ENCODE data around the gene MYRF.

Gene MYRF

DNA sequence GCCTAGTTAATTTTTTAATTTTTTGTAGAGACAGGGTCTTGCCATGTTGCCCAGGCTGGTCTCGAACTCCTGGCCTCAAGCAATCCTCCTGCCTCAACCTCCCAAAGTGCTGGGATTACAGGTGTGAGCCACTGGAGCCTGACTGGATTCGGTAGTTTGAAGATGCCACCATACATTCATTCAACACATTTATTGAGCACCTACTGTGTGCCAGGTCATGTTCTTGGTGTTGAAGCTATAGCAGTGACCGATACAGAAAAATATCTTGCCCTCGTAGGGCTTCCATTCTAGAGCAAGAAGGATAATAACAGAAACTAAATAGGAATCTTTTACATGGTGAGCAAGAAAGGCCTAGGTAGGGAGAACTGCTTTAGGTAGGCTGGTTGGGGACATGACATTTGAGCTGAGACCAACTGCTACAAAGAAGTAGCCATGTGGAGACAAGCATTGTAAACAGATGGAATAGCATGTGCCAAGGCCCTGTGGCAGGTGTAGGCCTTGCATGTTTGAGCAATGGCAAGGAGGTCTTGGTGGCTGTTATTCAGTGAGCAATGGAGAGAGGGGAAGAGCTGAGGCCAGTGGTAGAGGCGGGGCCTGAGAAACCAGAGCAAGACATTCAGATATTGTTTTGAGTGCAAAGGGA is 1.7 kb upstream of the MYRF start:
- Histone ChIP-seq H3K9me3 (ENCODE audit: control extremely low read depth in 1 of 5, control insufficient read depth in 4 of 5, insufficient read depth in 2 of 5, low read depth in 1 of 5, low read length in 4 of 5) (no peaks in the 10 kb centered on the region), H3K36me3 (ENCODE audit: control insufficient read depth in 4 of 4, insufficient read depth in 4 of 4, low read length in 3 of 4) (no peaks in the 10 kb centered on the region), H3K4me3 (ENCODE audit: control insufficient read depth in 1 of 7, extremely low read depth in 1 of 7, insufficient read depth in 4 of 7, low read depth in 2 of 7, low read length in 6 of 7) (no peak overlapping the region), H3K4me1 (ENCODE audit: control extremely low read depth in 1 of 4, control insufficient read depth in 4 of 4, insufficient read depth in 4 of 4, low read length in 3 of 4) (peaks cover 0 to 13% (median 8%) of the 10 kb centered on the region in 4 experiments), H3K27me3 (replicated peaks in 2 of 5; ENCODE audit: control insufficient read depth in 4 of 5, insufficient read depth in 5 of 5, low read length in 4 of 5) (peaks cover 0 to 27% (median 6%) of the 10 kb centered on the region in 5 experiments), H3K27ac (ENCODE audit: insufficient read depth in 1 of 2, low read depth in 1 of 2, low read length in 2 of 2, poor library complexity in 1 of 2, severe bottlenecking in 2 of 2) (no peak overlapping the region)
- no peak for DNase-seq
- POLR2A ChIA-PET = no interaction called here
- WGBS (ENCODE audit: insufficient coverage) = 100% methylated on average over 2 of the region's 5 CpGs
- CTCF ChIA-PET = interaction anchor here (1.0 to 3.7 kb wide), 9 partner anchors 11 to 360 kb away, joined by 3 to 23 read pairs (median 4); partner anchors contain the start of genes FEN1 and TMEM258

DNA sequence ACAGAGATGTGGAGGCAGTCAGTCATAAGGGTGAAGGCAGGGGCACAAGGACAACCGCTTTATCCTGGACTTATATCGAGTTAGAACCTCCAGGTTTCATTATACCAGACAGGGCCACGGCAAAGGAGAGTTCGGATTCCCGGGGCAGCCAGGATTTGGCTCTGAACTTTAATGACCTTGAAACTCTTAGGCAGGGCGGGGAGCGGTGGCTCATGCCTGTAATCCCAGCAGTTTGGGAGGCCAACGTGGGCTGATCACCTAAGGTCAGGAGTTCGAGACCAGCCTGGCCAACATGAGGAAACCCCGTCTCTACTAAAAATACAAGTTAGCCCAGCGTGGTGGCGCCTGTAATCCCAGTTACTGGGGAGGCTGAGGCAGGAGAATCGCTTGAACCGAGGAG is 1.1 kb upstream of the MYRF start:
- no peaks in the 10 kb centered on the region for H3K36me3 ChIP-seq (ENCODE audit: control insufficient read depth in 4 of 4, insufficient read depth in 4 of 4, low read length in 3 of 4)
- no peak for DNase-seq
- H3K4me1 ChIP-seq (ENCODE audit: control extremely low read depth in 1 of 4, control insufficient read depth in 4 of 4, insufficient read depth in 4 of 4, low read length in 3 of 4) = peaks cover 0 to 19% (median 12%) of the 10 kb centered on the region in 4 experiments
- POLR2A ChIA-PET = no interaction called here
- H3K27ac ChIP-seq (ENCODE audit: insufficient read depth in 1 of 2, low read depth in 1 of 2, low read length in 2 of 2, poor library complexity in 1 of 2, severe bottlenecking in 2 of 2) = no peak overlapping the region
- CTCF ChIA-PET = interaction anchor here (1.0 to 3.7 kb wide), 4 partner anchors 12 to 85 kb away, joined by 3 to 23 read pairs (median 4); no protein-coding TSS in a partner anchor
- H3K4me3 ChIP-seq (ENCODE audit: control insufficient read depth in 1 of 7, extremely low read depth in 1 of 7, insufficient read depth in 4 of 7, low read depth in 2 of 7, low read length in 6 of 7) = no peak overlapping the region
- no peaks in the 10 kb centered on the region for H3K9me3 ChIP-seq (ENCODE audit: control extremely low read depth in 1 of 5, control insufficient read depth in 4 of 5, insufficient read depth in 2 of 5, low read depth in 1 of 5, low read length in 4 of 5)
- peaks cover 0 to 27% (median 6%) of the 10 kb centered on the region in 5 experiments for H3K27me3 ChIP-seq (replicated peaks in 2 of 5; ENCODE audit: control insufficient read depth in 4 of 5, insufficient read depth in 5 of 5, low read length in 4 of 5)
- 93% methylated on average over 14 of the region's 14 CpGs for WGBS (ENCODE audit: insufficient coverage)

GRCh38 chr11:61752925-61753521 is 587 bp downstream of the MYRF start:
- peaks cover 0 to 27% (median 6%) of the 10 kb centered on the region in 5 experiments for H3K27me3 ChIP-seq (replicated peaks in 2 of 5; ENCODE audit: control insufficient read depth in 4 of 5, insufficient read depth in 5 of 5, low read length in 4 of 5)
- H3K27ac ChIP-seq (ENCODE audit: insufficient read depth in 1 of 2, low read depth in 1 of 2, low read length in 2 of 2, poor library complexity in 1 of 2, severe bottlenecking in 2 of 2) = no peak overlapping the region
- 59% methylated on average over 14 of the region's 17 CpGs for WGBS (ENCODE audit: insufficient coverage)
- H3K9me3 ChIP-seq (ENCODE audit: control extremely low read depth in 1 of 5, control insufficient read depth in 4 of 5, insufficient read depth in 2 of 5, low read depth in 1 of 5, low read length in 4 of 5) = no peaks in the 10 kb centered on the region
- H3K4me1 ChIP-seq (ENCODE audit: control extremely low read depth in 1 of 4, control insufficient read depth in 4 of 4, insufficient read depth in 4 of 4, low read length in 3 of 4) = peaks cover 0 to 27% (median 16%) of the 10 kb centered on the region in 4 experiments
- peak overlapping the region in 6 of 7 experiments; percentile 19 to 69 (median 26) for H3K4me3 ChIP-seq (ENCODE audit: control insufficient read depth in 1 of 7, extremely low read depth in 1 of 7, insufficient read depth in 4 of 7, low read depth in 2 of 7, low read length in 6 of 7)
- no peaks in the 10 kb centered on the region for H3K36me3 ChIP-seq (ENCODE audit: control insufficient read depth in 4 of 4, insufficient read depth in 4 of 4, low read length in 3 of 4)
- DNase-seq = no peak
- POLR2A ChIA-PET = no interaction called here
- CTCF ChIA-PET = interaction anchor here (0.6 to 1.5 kb wide), 8 partner anchors 21 to 1238 kb away, joined by 3 to 4 read pairs (median 3); no protein-coding TSS in a partner anchor

DNA sequence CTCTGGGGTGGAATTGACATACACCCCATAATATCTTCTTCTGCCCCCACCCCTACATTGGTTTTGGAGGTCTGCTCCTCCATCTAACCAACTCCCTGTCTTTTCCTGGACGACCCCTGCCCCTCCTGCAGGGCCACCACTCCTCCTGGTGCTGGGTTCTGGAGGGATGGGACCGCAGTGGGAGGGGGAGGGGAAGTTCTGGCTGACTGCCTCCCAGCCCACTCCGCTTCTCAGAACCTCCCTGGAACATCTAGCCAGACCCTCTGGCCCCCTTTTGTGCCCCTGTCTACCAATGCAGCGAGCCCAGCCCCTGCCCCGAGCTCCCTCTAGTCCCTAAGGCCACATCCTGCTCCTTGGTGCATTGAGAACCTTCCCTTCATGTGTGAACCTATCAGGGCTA is 1.2 kb downstream of the MYRF start:
- POLR2A ChIA-PET = no interaction called here
- Histone ChIP-seq H3K9me3 (ENCODE audit: control extremely low read depth in 1 of 5, control insufficient read depth in 4 of 5, insufficient read depth in 2 of 5, low read depth in 1 of 5, low read length in 4 of 5) (no peaks in the 10 kb centered on the region), H3K27ac (ENCODE audit: insufficient read depth in 1 of 2, low read depth in 1 of 2, low read length in 2 of 2, poor library complexity in 1 of 2, severe bottlenecking in 2 of 2) (no peak overlapping the region), H3K36me3 (ENCODE audit: control insufficient read depth in 4 of 4, insufficient read depth in 4 of 4, low read length in 3 of 4) (no peaks in the 10 kb centered on the region), H3K27me3 (replicated peaks in 2 of 5; ENCODE audit: control insufficient read depth in 4 of 5, insufficient read depth in 5 of 5, low read length in 4 of 5) (peaks cover 0 to 27% (median 6%) of the 10 kb centered on the region in 5 experiments), H3K4me1 (ENCODE audit: control extremely low read depth in 1 of 4, control insufficient read depth in 4 of 4, insufficient read depth in 4 of 4, low read length in 3 of 4) (peaks cover 0 to 27% (median 16%) of the 10 kb centered on the region in 4 experiments), H3K4me3 (ENCODE audit: control insufficient read depth in 1 of 7, extremely low read depth in 1 of 7, insufficient read depth in 4 of 7, low read depth in 2 of 7, low read length in 6 of 7) (no peak overlapping the region)
- 80% methylated on average over 4 of the region's 5 CpGs for WGBS (ENCODE audit: insufficient coverage)
- CTCF ChIA-PET = interaction anchor here (0.6 to 1.5 kb wide), 9 partner anchors 20 to 1238 kb away, joined by 3 to 4 read pairs (median 3); no protein-coding TSS in a partner anchor
- no peak for DNase-seq

GRCh38 chr11:61754534-61755482 is 2.4 kb downstream of the MYRF start:
- WGBS (ENCODE audit: insufficient coverage) = 94% methylated on average over 27 of the region's 31 CpGs
- H3K27me3 ChIP-seq (replicated peaks in 2 of 5; ENCODE audit: control insufficient read depth in 4 of 5, insufficient read depth in 5 of 5, low read length in 4 of 5) = peaks cover 0 to 27% (median 6%) of the 10 kb centered on the region in 5 experiments
- peak in 1 of 3 donors; percentile 13 for DNase-seq
- H3K9me3 ChIP-seq (ENCODE audit: control extremely low read depth in 1 of 5, control insufficient read depth in 4 of 5, insufficient read depth in 2 of 5, low read depth in 1 of 5, low read length in 4 of 5) = no peaks in the 10 kb centered on the region
- POLR2A ChIA-PET = no interaction called here
- peaks cover 0 to 26% (median 16%) of the 10 kb centered on the region in 4 experiments for H3K4me1 ChIP-seq (ENCODE audit: control extremely low read depth in 1 of 4, control insufficient read depth in 4 of 4, insufficient read depth in 4 of 4, low read length in 3 of 4)
- no peak overlapping the region for H3K27ac ChIP-seq (ENCODE audit: insufficient read depth in 1 of 2, low read depth in 1 of 2, low read length in 2 of 2, poor library complexity in 1 of 2, severe bottlenecking in 2 of 2)
- CTCF ChIA-PET = interaction anchor here (1.0 to 1.4 kb wide), 3 partner anchors 8 to 33 kb away, joined by 3 to 5 read pairs (median 3); no protein-coding TSS in a partner anchor
- H3K4me3 ChIP-seq (ENCODE audit: control insufficient read depth in 1 of 7, extremely low read depth in 1 of 7, insufficient read depth in 4 of 7, low read depth in 2 of 7, low read length in 6 of 7) = no peak overlapping the region
- no peaks in the 10 kb centered on the region for H3K36me3 ChIP-seq (ENCODE audit: control insufficient read depth in 4 of 4, insufficient read depth in 4 of 4, low read length in 3 of 4)

DNA sequence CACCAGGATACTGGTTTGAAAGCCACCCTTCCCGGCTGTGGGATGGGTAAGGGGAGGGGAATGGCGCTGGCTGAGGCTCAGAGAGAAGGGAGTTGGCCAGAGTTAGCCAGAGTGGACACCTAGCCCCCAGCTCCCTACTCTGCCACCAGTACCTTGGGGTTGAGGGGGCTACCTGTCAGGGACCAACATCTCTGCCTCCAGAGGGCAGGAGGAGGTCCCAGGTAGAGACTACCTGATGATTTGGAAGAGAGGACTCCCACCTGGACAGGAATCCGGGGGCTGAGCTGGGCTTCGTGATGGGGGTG is 3.7 kb downstream of the MYRF start:
- Histone ChIP-seq H3K4me1 (ENCODE audit: control extremely low read depth in 1 of 4, control insufficient read depth in 4 of 4, insufficient read depth in 4 of 4, low read length in 3 of 4) (peaks cover 0 to 25% (median 16%) of the 10 kb centered on the region in 4 experiments), H3K36me3 (ENCODE audit: control insufficient read depth in 4 of 4, insufficient read depth in 4 of 4, low read length in 3 of 4) (no peaks in the 10 kb centered on the region), H3K27me3 (replicated peaks in 2 of 5; ENCODE audit: control insufficient read depth in 4 of 5, insufficient read depth in 5 of 5, low read length in 4 of 5) (peaks cover 0 to 26% (median 6%) of the 10 kb centered on the region in 5 experiments), H3K4me3 (ENCODE audit: control insufficient read depth in 1 of 7, extremely low read depth in 1 of 7, insufficient read depth in 4 of 7, low read depth in 2 of 7, low read length in 6 of 7) (no peak overlapping the region), H3K9me3 (ENCODE audit: control extremely low read depth in 1 of 5, control insufficient read depth in 4 of 5, insufficient read depth in 2 of 5, low read depth in 1 of 5, low read length in 4 of 5) (no peaks in the 10 kb centered on the region), H3K27ac (ENCODE audit: insufficient read depth in 1 of 2, low read depth in 1 of 2, low read length in 2 of 2, poor library complexity in 1 of 2, severe bottlenecking in 2 of 2) (no peak overlapping the region)
- ChIA-PET CTCF (interaction anchor here (0.7 to 1.4 kb wide), 3 partner anchors 9 to 118 kb away, joined by 3 to 5 read pairs (median 4); no protein-coding TSS in a partner anchor), POLR2A (no interaction called here)
- WGBS (ENCODE audit: insufficient coverage) = 87% methylated on average over 2 of the region's 4 CpGs
- no peak for DNase-seq
